HG03095 (cell line): ENCODE results near the gene PLAU.
"Not testable (repeated sequence)": the region's sequence is repeated elsewhere in the genome, so short reads cannot be mapped to it uniquely, and the experiment has no call there.

Experiments
- ATAC-seq: cut with Tn5 transposase; IDR thresholded peaks from one replicate; pipeline ENCODE4 v1.9.1; 2021; ENCODE audit warnings: moderate library complexity; ENCODE audit not compliant: unreplicated experiment

PLAU gene

GRCh38 chr10:73895381-73895780 is 15.6 kb upstream of the PLAU start:
- ATAC-seq, result not testable (repeated sequence)

GRCh38 chr10:73897693-73898092 is 13.2 kb upstream of the PLAU start:
- ATAC-seq, result no peak

- ATAC-seq, result no peak
Measured at GRCh38 chr10:73898730-73899410, 12.1 kb upstream of the PLAU start.

DNA sequence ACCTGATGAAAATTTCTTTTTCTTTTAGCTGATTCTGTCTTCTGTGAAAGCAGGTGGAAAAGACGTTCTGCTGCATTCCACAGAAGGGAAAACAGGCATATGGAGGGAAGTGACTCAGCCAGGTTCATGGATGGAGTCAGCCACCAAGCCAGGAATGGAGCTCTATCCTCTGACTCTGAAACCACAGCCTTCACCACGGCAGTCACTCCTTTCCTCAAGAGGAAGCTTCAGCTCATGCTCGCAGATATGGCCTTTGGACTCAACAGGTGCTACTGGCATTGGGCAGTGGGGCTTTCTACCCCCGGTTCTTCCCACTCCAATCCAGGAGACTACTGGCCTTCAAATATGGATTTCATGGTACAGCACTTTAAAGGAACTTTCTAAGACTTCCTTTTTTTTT is 11.5 kb upstream of the PLAU start:
- no peak for ATAC-seq

- ATAC-seq, result no peak
Measured at GRCh38 chr10:73900064-73900463, 10.9 kb upstream of the PLAU start.

GRCh38 chr10:73901261-73901660 is 9.7 kb upstream of the PLAU start:
- ATAC-seq, result no peak

GRCh38 chr10:73902351-73902750 is 8.6 kb upstream of the PLAU start:
- ATAC-seq, result no peak

GRCh38 chr10:73905256-73906020 is 5.5 kb upstream of the PLAU start:
- ATAC-seq, result no peak

- no peak for ATAC-seq
Measured at GRCh38 chr10:73906524-73907447, 4.1 kb upstream of the PLAU start.

DNA sequence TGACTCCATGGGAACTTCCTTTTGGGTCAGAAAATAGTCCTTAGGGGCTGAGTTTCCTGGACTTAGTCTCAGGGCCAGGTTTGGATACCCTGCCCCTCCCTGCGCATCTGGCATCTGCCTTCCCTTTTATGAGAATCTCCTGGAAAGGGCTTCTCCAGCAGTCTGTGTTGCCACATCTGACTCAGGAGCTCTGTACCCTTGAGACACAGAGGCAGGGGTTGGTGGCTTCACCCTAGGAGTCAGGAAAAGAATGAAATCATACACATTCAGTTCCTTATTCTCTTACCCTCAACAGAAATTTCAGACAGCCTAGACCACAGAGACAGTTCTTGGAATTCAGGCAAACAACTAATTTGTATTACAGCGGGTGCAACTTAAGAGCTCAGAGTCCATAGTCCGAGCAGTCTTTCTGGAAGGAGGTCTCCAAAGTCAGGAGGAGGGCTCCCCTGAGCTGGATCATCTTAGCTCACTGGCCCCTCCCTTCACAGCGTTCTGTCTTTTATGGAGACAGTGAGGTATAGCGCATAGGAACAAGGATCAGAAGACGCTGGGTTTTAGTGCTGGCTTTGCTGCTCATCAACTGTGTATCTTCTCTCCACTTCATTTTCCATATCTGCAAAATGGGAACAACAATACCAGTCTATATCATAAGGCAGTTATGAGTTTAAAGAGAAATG is 3.0 kb upstream of the PLAU start:
- no peak for ATAC-seq

GRCh38 chr10:73908853-73909539 is 1.9 kb upstream of the PLAU start:
- ATAC-seq, result peak; percentile 43

- no peak for ATAC-seq
Measured at GRCh38 chr10:73909540-73910115, 1.3 kb upstream of the PLAU start.

GRCh38 chr10:73910401-73910763 is 550 bp upstream of the PLAU start:
- no peak for ATAC-seq

GRCh38 chr10:73911553-73912004 is 647 bp downstream of the PLAU start:
- ATAC-seq, result no peak

DNA sequence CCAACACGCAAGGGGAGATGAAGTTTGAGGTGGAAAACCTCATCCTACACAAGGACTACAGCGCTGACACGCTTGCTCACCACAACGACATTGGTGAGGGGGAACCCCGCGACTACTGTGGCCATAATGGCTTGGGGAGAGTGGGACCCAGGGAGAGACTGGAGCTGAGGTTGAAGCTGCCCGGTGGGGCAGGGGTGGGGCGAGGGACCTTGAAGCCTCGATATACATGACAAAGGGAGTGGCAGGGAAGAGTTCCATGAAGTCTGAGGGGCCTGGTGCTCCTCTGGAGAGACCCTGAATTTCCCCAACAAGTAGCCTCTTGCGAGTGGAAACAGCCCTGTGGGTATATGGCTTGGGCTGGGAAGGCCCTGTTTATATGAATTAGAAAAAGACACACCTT is 3.1 kb downstream of the PLAU start:
- ATAC-seq, result no peak

DNA sequence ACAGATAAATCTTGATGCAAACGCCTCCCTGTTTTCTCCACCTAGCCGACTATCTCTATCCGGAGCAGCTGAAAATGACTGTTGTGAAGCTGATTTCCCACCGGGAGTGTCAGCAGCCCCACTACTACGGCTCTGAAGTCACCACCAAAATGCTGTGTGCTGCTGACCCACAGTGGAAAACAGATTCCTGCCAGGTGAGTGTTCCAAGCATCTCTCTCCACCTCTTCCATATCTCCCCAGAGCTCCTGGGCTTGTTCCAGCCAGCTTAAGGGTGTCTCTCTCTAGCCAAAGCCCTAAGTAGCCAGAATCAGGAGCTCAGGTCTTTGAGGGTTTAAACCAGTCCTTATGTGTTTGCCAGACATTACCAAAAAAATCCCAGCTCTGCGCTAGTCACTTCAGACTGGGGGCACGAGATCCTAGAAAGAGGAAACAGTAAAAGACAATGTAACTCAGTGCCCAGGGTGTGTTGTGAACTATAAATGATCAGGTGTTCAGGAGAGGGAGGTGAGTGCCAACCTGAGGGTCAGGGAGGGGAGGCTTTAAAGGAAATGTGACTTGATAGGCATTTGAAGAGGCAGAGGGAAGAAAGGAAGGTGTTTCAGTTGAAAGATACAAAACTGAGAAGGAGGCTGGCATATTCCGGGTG is 4.4 kb downstream of the PLAU start:
- ATAC-seq, result no peak

DNA sequence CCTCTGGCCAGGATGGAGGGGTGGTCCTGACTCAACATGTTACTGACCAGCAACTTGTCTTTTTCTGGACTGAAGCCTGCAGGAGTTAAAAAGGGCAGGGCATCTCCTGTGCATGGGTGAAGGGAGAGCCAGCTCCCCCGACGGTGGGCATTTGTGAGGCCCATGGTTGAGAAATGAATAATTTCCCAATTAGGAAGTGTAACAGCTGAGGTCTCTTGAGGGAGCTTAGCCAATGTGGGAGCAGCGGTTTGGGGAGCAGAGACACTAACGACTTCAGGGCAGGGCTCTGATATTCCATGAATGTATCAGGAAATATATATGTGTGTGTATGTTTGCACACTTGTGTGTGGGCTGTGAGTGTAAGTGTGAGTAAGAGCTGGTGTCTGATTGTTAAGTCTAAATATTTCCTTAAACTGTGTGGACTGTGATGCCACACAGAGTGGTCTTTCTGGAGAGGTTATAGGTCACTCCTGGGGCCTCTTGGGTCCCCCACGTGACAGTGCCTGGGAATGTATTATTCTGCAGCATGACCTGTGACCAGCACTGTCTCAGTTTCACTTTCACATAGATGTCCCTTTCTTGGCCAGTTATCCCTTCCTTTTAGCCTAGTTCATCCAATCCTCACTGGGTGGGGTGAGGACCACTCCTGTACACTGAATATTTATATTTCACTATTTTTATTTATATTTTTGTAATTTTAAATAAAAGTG is 6.0 kb downstream of the PLAU start:
- ATAC-seq, result peak; percentile 47

- no peak for ATAC-seq
Measured at GRCh38 chr10:73917566-73918305, 6.8 kb downstream of the PLAU start.
